ENCODE measurements around the gene ADGRL3.
"Not testable (repeated sequence)": the region's sequence is repeated elsewhere in the genome, so short reads cannot be mapped to it uniquely, and the experiment has no call there.

Gene ADGRL3

GRCh38 chr4:61350932-61351331, 150.8 kb downstream of the ADGRL3 start:
- DNase-seq, result no peak

GRCh38 chr4:61356696-61357095, 156.6 kb downstream of the ADGRL3 start:
- DNase-seq, result no peak

GRCh38 chr4:61359301-61359700, 159.2 kb downstream of the ADGRL3 start:
- DNase-seq, result no peak

- DNase-seq, result not testable (repeated sequence)
Measured at GRCh38 chr4:61372817-61373216, 172.7 kb downstream of the ADGRL3 start.

- no peak for DNase-seq
Measured at GRCh38 chr4:61373901-61374440, 173.8 kb downstream of the ADGRL3 start.

- DNase-seq, result no peak
Measured at GRCh38 chr4:61374447-61374891, 174.3 kb downstream of the ADGRL3 start.

GRCh38 chr4:61375301-61375700, 175.2 kb downstream of the ADGRL3 start:
- no peak for DNase-seq

- DNase-seq, result no peak
Measured at GRCh38 chr4:61376301-61376700, 176.2 kb downstream of the ADGRL3 start.

GRCh38 chr4:61379406-61379805, 179.3 kb downstream of the ADGRL3 start:
- DNase-seq, result no peak

- no peak for DNase-seq
Measured at GRCh38 chr4:61380865-61381264, 180.7 kb downstream of the ADGRL3 start.

- DNase-seq, result peak in 1 of 56 donors; percentile 23
Measured at GRCh38 chr4:61385256-61385655, 185.1 kb downstream of the ADGRL3 start.

- DNase-seq, result not testable (repeated sequence)
Measured at GRCh38 chr4:61387372-61387771, 187.2 kb downstream of the ADGRL3 start.

GRCh38 chr4:61389640-61390039, 189.5 kb downstream of the ADGRL3 start:
- no peak for DNase-seq

- DNase-seq, result no peak
Measured at GRCh38 chr4:61395754-61396153, 195.6 kb downstream of the ADGRL3 start.

GRCh38 chr4:61397174-61397573, 197.0 kb downstream of the ADGRL3 start:
- DNase-seq, result no peak

- DNase-seq, result no peak
Measured at GRCh38 chr4:61400439-61401038, 200.4 kb downstream of the ADGRL3 start.

GRCh38 chr4:61401771-61402170, 201.6 kb downstream of the ADGRL3 start:
- DNase-seq, result no peak

- DNase-seq, result no peak
Measured at GRCh38 chr4:61405307-61405706, 205.2 kb downstream of the ADGRL3 start.

GRCh38 chr4:61406677-61407076, 206.6 kb downstream of the ADGRL3 start:
- no peak for DNase-seq

- no peak for DNase-seq
Measured at GRCh38 chr4:61407642-61408618, 207.8 kb downstream of the ADGRL3 start.

GRCh38 chr4:61408861-61409260, 208.7 kb downstream of the ADGRL3 start:
- no peak for DNase-seq

- DNase-seq, result no peak
Measured at GRCh38 chr4:61411241-61411640, 211.1 kb downstream of the ADGRL3 start.
